Esophagus muscularis mucosa (tissue), 4 donors: ENCODE measurements around the gene PPIAL4G. TPM values are rescaled to one million over a fixed set of nuclear protein-coding genes. Genes with fewer than 3 reads are reported as not detected.
A peak's percentile ranks its signal among the peaks of the same experiment; 100 is the strongest.
"Not testable (repeated sequence)": the region's sequence is repeated elsewhere in the genome, so short reads cannot be mapped to it uniquely, and the experiment has no call there.

Experiments used
- DNase-seq: peaks from one replicate; pipeline ENCODE4 v3.0.0-alpha.2; 2017; ENCODE audit errors: extremely low spot score
- H3K27ac ChIP-seq, 4 donors: fragments of 200-600 bp; sonication (generic); replicated peaks in 1 of 4; 1 replicate in 3 of 4; 2 replicates in 1 of 4; pipeline ENCODE4 v1.5.1; 2016 to 2019; ENCODE audit warnings: mild to moderate bottlenecking in 1 of 4
- H3K27me3 ChIP-seq, 4 donors: fragments of 200-600 bp; sonication (generic); one replicate each; pipeline versions ENCODE4 v1.5.1 to v1.6.0; 2016 to 2019
- H3K36me3 ChIP-seq, 4 donors: fragments of 200-600 bp; sonication (generic); one replicate each; pipeline ENCODE4 v1.5.1; 2016 to 2019
- H3K4me1 ChIP-seq, 4 donors: fragments of 200-600 bp; sonication (generic); one replicate each; pipeline ENCODE4 v1.5.1; 2016 to 2019
- H3K4me3 ChIP-seq, 4 donors: fragments of 200-600 bp; sonication (generic); 1 replicate in 2 of 4; 2 replicates in 2 of 4; pipeline ENCODE4 v1.5.1; 2016 to 2019; ENCODE audit warnings: mild to moderate bottlenecking in 4 of 4, moderate library complexity in 1 of 4
- H3K9me3 ChIP-seq, 4 donors: fragments of 200-600 bp; sonication (generic); 1 replicate in 3 of 4; 2 replicates in 1 of 4; pipeline ENCODE4 v1.5.1; 2016 to 2019
- POLR2A ChIP-seq: fragments of 450-650 bp; IDR thresholded peaks from one replicate; pipeline ENCODE4 v1.6.1; 2017; ENCODE audit warnings: antibody characterized with exemption, moderate library complexity, mild to moderate bottlenecking, low read depth
- POLR2AphosphoS5 ChIP-seq, 2 donors: sonication (generic); formaldehyde crosslinking; IDR thresholded peaks; one replicate each; pipeline ENCODE4 v1.6.1; 2017; ENCODE audit warnings: antibody characterized with exemption in 2 of 2
- WGBS: methylation state at CpG from one replicate; pipeline ENCODE4 v1.1.5; 2018; 5-methylcytosine and 5-hydroxymethylcytosine counted together
- intact Hi-C: fragments of 100-400 bp; cut with DNase I; formaldehyde crosslinking; loops from one replicate; pipeline ENCODE4 v1.15.1; 2023
- total RNA-seq, 4 donors: library from RNA; depleted of rRNA; stranded (reverse); fragments of >200 nt; gene quantifications; one replicate each; pipeline versions ENCODE4 v1.1.0 to v1.2.1, GENCODE V29; 2016
- TF ChIP-seq, protein P1 (sequence below), 3 experiments: fragments of 200-600 bp in 2 of 3; fragments of 450-650 bp in 1 of 3; sonication (generic) in 2 of 3; IDR thresholded peaks; one replicate each; pipeline ENCODE4 v1.5.1; 2017 to 2019; ENCODE audit warnings: antibody characterized with exemption in 3 of 3, mild to moderate bottlenecking in 2 of 3, moderate library complexity in 1 of 3

Gene PPIAL4G
- total RNA-seq = not detected

DNA sequence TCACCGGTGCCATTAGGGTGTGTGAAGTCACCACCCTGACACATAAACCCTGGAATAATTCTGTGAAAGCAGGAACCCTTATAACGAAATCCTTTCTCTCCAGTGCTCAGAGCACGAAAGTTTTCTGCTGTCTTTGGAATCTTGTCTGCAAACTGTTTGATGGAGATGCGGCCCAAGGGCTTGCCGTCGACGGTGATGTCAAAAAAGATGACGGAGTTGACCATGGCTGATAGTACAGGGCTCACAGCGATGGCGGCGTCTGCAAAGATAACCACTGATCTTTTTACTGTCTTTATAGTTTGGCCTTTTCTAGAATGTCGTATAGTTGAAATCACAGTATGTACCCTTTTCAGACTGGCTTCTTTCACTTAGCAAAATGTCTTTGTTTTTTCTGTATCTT is at the start of gene PPIAL4G:
TSS of gene PPIAL4G (minus strand) at position 274 of the 400 bp plus-strand sequence. CDS start at position 224, 50 bp downstream.
- WGBS = 84% methylated on average over 12 of the region's 12 CpGs
- intact Hi-C loops = not testable (repeated sequence)

DNA sequence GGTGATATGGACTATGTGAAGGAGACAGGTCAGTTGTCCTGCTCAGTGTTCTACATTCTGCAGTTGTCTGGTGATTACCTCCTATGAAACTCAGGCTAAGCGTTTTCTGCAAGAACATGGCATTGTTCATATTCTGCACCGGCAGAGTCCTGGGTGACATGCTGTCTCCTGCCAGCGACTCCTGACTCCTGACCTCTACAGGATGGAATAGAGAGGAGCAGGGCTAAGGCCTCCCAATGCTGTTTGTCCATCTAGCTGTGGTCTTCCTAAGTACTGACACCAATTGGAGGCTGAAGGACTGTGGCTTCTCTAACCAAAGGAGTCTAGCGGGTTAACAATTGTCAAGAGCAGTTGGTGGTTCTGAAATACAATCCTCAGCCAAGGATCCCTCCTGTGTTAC is 49.1 kb upstream of the PPIAL4G start:
- H3K27ac ChIP-seq, H3K9me3 ChIP-seq, H3K27me3 ChIP-seq, intact Hi-C loops, H3K4me3 ChIP-seq, DNase-seq, H3K4me1 ChIP-seq: not testable (repeated sequence)
- peaks cover 0 to 17% (median 8%) of the 10 kb centered on the region in 4 donors for H3K36me3 ChIP-seq
- no CpG with 5 or more reads among the region's 4 CpGs for WGBS

More for the DNA sequence above, at the start of gene PPIAL4G:
- H3K4me1 ChIP-seq, H3K4me3 ChIP-seq, H3K9me3 ChIP-seq, H3K27ac ChIP-seq, H3K36me3 ChIP-seq, DNase-seq, H3K27me3 ChIP-seq: not testable (repeated sequence)

DNA sequence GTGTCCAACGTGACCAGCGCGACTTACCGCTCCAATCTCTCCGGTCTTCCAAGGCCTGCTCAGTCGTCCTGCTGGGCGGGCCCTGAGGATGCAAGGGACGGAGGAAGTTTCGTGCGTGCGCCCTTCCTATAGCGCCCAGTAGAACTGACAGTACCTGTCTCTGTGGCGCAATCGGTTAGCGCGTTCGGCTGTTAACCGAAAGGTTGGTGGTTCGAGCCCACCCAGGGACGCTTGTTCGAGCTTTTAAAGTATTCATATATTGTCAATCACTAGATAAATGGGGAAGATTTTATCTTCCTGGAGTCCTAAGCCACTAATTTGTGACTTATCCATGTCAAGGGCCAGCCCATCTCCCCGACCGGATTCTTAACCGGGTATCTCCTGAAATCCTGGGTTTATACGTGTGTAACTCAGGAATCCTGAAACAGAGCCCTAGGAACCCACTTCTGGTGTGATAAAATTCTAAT is 46.0 kb upstream of the PPIAL4G start:
- 3% methylated on average over 4 of the region's 25 CpGs for WGBS
- H3K4me3 ChIP-seq = peak overlapping the region; percentile 38 to 50 (median 42)

DNA sequence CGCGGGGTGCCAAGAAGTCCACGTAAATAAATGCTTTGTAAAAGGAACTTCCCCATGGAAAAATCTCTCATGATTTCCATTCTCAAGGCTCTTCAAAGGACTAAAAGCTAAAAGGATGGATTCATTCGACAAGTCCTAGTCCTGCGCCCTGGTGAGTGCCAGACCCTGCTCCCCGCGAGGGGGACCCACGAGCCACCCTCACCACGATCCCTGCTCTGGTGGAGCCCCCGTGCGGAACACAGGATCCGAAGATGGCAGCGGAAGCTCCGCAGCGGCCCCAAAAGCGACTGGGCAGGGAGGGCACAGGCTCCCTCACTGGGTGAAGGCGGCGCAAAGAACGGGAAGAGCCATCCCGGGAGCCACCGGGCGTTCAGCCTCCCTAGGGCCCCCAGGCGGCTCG is 45.5 kb upstream of the PPIAL4G start:
- H3K9me3 ChIP-seq, H3K4me1 ChIP-seq, intact Hi-C loops, H3K36me3 ChIP-seq, H3K27me3 ChIP-seq, DNase-seq: not testable (repeated sequence)
- Histone ChIP-seq H3K4me3 (peak overlapping the region; percentile 38 to 50 (median 42)), H3K27ac (peak overlapping the region; percentile 56 to 74 (median 60))
- TF ChIP-seq, protein P1, sequence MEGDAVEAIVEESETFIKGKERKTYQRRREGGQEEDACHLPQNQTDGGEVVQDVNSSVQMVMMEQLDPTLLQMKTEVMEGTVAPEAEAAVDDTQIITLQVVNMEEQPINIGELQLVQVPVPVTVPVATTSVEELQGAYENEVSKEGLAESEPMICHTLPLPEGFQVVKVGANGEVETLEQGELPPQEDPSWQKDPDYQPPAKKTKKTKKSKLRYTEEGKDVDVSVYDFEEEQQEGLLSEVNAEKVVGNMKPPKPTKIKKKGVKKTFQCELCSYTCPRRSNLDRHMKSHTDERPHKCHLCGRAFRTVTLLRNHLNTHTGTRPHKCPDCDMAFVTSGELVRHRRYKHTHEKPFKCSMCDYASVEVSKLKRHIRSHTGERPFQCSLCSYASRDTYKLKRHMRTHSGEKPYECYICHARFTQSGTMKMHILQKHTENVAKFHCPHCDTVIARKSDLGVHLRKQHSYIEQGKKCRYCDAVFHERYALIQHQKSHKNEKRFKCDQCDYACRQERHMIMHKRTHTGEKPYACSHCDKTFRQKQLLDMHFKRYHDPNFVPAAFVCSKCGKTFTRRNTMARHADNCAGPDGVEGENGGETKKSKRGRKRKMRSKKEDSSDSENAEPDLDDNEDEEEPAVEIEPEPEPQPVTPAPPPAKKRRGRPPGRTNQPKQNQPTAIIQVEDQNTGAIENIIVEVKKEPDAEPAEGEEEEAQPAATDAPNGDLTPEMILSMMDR (IDR thresholded peaks at IDR 0.05) = peak in 1 of 3 experiments; percentile 16
- 0% methylated on average over 3 of the region's 24 CpGs for WGBS

More for the DNA sequence above, 46.0 kb upstream of the PPIAL4G start:
- H3K36me3 ChIP-seq, intact Hi-C loops, H3K9me3 ChIP-seq, H3K4me1 ChIP-seq, H3K27me3 ChIP-seq: not testable (repeated sequence)
- peak; percentile 26 for DNase-seq
- TF ChIP-seq POLR2AphosphoS5 (IDR thresholded peaks at IDR 0.05) = peak in 1 of 2 donors; percentile 46
- peak overlapping the region; percentile 56 to 74 (median 60) for H3K27ac ChIP-seq

DNA sequence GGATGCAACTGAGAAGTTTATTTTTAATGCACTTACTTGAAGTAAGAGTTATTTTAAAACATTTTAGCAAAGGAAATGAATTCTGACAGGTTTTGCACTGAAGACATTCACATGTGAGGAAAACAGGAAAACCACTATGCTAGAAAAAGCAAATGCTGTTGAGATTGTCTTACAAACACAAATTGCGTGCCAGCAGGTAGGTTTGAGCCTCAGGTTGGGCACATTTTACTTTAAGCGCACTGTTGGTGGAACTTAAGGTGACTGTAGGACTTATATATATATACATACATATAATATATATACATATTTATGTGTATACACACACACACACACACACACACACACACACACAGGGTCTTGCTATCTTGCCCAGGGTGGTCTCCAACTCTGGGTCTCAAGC is 43.5 kb upstream of the PPIAL4G start:
- H3K9me3 ChIP-seq, H3K27me3 ChIP-seq, H3K36me3 ChIP-seq, intact Hi-C loops, H3K4me1 ChIP-seq, H3K27ac ChIP-seq, H3K4me3 ChIP-seq: not testable (repeated sequence)
- WGBS = no CpG with 5 or more reads among the region's 2 CpGs
- DNase-seq = peak; percentile 0

DNA sequence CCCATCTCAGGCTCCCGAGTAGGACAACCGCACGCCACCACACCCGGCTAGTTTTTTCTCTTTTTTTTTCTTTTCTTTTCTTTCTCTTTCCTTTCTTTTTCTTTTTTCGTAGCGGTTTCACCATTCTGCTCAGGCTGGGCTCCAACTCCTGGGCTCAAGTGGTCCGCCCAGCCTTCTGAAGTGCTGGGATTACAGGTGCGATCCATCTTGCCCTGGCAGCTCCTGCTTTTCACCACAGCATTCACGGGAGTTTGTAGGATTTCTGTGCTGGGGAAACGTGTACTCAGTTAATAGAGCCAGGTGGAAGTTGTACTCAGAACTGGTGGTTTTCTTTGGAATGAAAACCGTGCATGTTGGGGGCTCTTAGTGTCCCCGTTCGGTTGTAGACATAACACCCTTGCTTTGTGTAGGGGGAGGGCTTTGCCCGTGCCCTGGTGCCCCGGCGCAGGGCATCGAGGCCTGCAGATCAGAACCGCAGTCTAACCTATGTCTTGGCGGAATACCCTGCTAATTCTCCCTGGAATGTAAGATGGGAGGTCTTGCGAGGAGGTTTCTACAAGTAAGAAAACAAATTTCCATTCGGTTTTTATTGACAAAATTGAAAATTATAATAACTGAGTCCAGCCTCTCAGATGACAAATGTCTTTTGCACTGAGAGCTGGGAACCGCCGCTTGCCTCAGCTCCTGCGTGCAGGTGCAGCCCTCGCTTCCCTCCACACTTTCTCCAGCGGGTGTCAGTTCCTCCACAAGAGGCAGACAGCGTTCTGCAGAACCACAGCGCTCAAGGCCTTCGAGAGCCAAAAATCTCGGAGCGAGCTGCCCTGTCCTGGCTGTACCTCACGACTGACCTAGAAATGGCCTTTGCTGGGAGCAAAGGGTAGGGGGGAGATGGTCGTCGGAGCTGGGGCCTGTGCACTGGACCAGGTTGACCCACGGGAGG is 40.4 kb upstream of the PPIAL4G start:
- WGBS = 23% methylated on average over 14 of the region's 35 CpGs
- peak overlapping the region; percentile 48 to 61 (median 54) for H3K4me3 ChIP-seq
- H3K27me3 ChIP-seq, H3K4me1 ChIP-seq, H3K9me3 ChIP-seq, intact Hi-C loops, DNase-seq, H3K36me3 ChIP-seq: not testable (repeated sequence)
- H3K27ac ChIP-seq = peak overlapping the region; percentile 76 to 82 (median 78)

DNA sequence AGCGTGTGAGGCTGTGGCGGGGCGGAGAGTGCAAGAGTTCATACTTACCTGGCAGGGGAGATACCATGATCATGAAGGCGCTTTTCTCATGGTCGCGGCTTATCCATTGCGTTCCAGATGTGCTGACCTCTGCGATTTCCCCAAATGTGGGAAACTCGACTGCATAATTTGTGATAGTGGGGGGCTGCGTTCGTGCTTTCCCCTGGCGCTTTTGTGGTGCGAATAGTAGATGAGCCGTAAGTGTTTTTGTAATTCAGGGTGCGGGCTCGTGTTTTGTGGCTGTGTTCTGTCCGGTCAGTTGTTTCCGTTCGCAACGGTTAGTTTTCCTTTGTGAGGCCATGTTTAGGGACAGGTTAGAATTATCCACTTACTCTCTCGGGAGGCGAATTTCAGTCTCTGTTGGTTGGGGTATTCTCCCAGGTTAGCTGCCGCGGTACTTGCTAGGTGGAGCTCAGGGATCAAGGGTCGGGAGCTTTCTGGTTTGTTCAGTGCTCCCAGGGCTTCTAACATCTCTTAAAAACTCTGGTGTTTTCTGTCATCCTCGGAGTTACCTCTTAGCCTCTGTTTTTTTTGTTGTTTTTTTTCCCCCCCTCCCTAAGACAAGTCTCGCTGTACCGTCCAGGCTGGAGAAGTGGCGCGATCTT is 39.6 kb upstream of the PPIAL4G start:
- H3K4me1 ChIP-seq, H3K36me3 ChIP-seq, intact Hi-C loops, H3K27me3 ChIP-seq, H3K9me3 ChIP-seq: not testable (repeated sequence)
- TF ChIP-seq POLR2AphosphoS5 (IDR thresholded peaks at IDR 0.05) (peak; percentile 90 to 99), POLR2A (peak; percentile 100)
- 1% methylated on average over 30 of the region's 30 CpGs for WGBS
- peak; percentile 97 for DNase-seq
- H3K27ac ChIP-seq = peak overlapping the region; percentile 76 to 82 (median 78)
- H3K4me3 ChIP-seq = peak overlapping the region; percentile 48 to 61 (median 54)

DNA sequence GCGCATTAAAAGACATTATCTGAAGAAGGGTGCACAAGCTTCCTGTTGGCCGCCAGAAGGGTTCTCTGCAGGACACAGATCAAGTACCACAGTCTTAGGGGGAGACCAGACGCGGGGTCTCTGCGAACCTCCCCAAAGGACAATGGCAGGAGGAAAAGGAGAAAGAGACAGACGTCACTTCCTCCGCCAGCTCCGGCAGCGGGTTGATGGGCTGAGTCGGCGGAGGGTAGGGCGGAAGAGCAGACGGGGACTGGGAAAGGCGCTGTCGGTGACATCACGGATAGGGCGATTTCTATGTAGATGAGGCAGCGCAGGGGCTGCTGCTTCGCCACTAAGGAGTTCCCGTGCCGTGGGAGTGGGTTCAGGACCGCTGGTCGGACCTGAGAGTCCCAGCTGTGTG is 39.0 kb upstream of the PPIAL4G start:
- H3K36me3 ChIP-seq, H3K27me3 ChIP-seq, H3K4me1 ChIP-seq, H3K9me3 ChIP-seq, intact Hi-C loops: not testable (repeated sequence)
- 3% methylated on average over 17 of the region's 23 CpGs for WGBS
- peak overlapping the region; percentile 76 to 82 (median 78) for H3K27ac ChIP-seq
- peak; percentile 92 for DNase-seq
- H3K4me3 ChIP-seq = peak overlapping the region; percentile 48 to 61 (median 54)

DNA sequence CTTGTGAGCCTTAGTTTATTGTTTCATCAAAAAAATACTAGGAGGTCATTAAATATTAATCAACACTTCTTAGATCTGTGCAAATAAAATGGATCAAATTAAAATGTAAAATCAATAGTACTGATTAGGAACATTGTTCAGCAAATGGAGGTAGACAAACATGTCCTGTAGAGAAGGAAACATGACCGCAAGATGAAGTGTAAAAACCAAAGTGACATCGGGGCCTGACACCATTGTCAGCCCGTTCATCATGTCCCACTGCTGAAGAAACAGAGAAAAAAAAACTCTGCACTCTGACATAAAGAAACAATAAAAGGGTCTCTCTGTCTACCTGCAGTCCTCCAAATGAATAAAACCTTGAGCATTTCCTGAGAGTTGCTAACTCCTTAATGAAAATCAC is 31.2 kb upstream of the PPIAL4G start:
- H3K27ac ChIP-seq, DNase-seq, H3K4me1 ChIP-seq, H3K9me3 ChIP-seq, intact Hi-C loops, H3K4me3 ChIP-seq, H3K27me3 ChIP-seq, H3K36me3 ChIP-seq: not testable (repeated sequence)
- WGBS = no CpG with 5 or more reads among the region's 3 CpGs

DNA sequence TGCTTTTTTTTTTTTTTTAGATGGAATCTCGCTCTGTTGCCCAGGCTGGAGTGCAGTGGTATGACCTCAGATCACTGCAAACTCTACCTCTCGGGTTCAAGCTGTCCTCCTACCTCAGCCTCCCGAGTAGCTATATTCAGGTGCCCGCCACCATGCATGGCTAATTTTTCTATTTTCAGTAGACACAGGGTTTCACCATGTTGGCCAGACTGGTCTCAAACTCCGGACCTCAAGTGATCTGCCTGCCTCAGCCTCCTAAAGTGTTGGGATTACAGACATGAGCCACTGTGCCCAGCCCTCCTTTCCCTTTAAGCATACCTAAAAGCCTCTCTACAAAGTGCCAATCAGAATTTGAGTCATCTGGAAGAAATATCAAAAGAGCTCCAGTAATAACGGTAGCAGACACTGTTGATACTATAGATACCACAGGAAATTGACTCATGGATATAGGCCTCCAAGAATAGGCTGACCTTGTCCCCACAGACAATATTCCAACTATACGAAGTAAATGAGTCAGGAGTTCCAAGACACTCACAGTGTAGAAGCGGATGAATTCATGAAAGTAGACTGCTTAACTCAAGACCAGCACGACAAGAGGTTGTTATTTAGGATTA is 29.6 kb upstream of the PPIAL4G start:
- intact Hi-C loops, H3K4me3 ChIP-seq, H3K36me3 ChIP-seq, H3K4me1 ChIP-seq, H3K9me3 ChIP-seq, H3K27me3 ChIP-seq, DNase-seq, H3K27ac ChIP-seq: not testable (repeated sequence)
- WGBS = 85% methylated on average over 6 of the region's 9 CpGs

DNA sequence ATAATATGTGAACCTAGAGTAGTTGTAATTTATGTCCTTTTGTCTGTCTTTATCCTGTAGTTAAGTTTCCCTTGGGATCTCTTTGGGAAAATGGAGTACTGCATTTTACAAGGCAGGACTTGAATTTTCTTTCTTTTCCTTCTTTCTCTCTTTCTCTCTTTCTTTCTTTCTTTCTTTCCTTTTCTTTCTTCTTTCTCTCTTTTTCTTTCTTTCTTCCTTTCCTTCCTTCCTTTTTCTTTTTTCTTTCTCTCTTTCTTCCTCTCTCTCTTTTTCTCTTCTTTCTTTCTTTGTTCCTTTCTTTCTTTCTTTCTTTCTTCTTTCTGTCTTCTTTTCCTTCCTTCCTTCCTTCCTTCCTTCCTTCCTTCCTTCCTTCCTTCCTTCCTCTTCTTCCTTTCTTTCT is 10.8 kb upstream of the PPIAL4G start:
- H3K9me3 ChIP-seq, H3K27ac ChIP-seq, H3K4me1 ChIP-seq, H3K4me3 ChIP-seq, intact Hi-C loops, DNase-seq, H3K27me3 ChIP-seq, H3K36me3 ChIP-seq: not testable (repeated sequence)
